K562 (cell line): ENCODE results near the gene USH2A.

ENCODE experiments used
- CTCF ChIP-seq, 3 experiments: IDR thresholded peaks in 2 of 3; conservative IDR thresholded peaks in 1 of 3; 2 replicates each; pipeline ENCODE4 v1.5.1; 2011 to 2012; ENCODE audit warnings: low read length in 3 of 3, mild to moderate bottlenecking in 3 of 3, control low read depth in 2 of 3, improper control_type of control experiment in 1 of 3, inconsistent platforms in 1 of 3, low read depth in 1 of 3, mixed read lengths in 1 of 3, moderate library complexity in 1 of 3; ENCODE audit not compliant: insufficient read depth in 2 of 3
- GMEB1 ChIP-seq: fragments of 250-450 bp; sonication (Bioruptor Pico); IDR thresholded peaks from 2 replicates; pipeline ENCODE4 v1.4.0; 2020; ENCODE audit warnings: mild to moderate bottlenecking
- SOX6 ChIP-seq: fragments of 450-650 bp; IDR thresholded peaks from 2 replicates; pipeline ENCODE4 v1.6.1; 2014; ENCODE audit warnings: mild to moderate bottlenecking

GRCh38 chr1:215807911-215808436 lies 615.3 kb downstream of the USH2A start:
- TF ChIP-seq CTCF (IDR thresholded peaks at IDR 0.05 in 2 of 3, conservative IDR thresholded peaks at IDR 0.05 in 1 of 3; ENCODE audit: insufficient read depth in 2 of 3, low read depth in 1 of 3, low read length in 3 of 3) (no peak), GMEB1 (no peak), SOX6 (no peak)
